ENCODE data around the gene PACRG.

The PACRG gene

GRCh38 chr6:163340201-163340887 is 612.6 kb downstream of the PACRG start:
- no peaks in the 10 kb centered on the region for H3K36me3 ChIP-seq (ENCODE audit: control insufficient read depth, insufficient read depth, low read length)
- no peaks in the 10 kb centered on the region for H3K9me3 ChIP-seq (ENCODE audit: control insufficient read depth, insufficient read depth, low read depth, low read length)
- H3K4me3 ChIP-seq (ENCODE audit: low read depth, low read length) = no peak overlapping the region
- no peak overlapping the region for H3K27ac ChIP-seq (ENCODE audit: low read depth, low read length)
- no peak overlapping the region for H3K9ac ChIP-seq (ENCODE audit: low read length)
- peaks cover 29% of the 10 kb centered on the region for H3K4me1 ChIP-seq (ENCODE audit: control insufficient read depth, insufficient read depth, low read length)
- H3K27me3 ChIP-seq (ENCODE audit: control insufficient read depth, insufficient read depth, low read length) = no peaks in the 10 kb centered on the region

DNA sequence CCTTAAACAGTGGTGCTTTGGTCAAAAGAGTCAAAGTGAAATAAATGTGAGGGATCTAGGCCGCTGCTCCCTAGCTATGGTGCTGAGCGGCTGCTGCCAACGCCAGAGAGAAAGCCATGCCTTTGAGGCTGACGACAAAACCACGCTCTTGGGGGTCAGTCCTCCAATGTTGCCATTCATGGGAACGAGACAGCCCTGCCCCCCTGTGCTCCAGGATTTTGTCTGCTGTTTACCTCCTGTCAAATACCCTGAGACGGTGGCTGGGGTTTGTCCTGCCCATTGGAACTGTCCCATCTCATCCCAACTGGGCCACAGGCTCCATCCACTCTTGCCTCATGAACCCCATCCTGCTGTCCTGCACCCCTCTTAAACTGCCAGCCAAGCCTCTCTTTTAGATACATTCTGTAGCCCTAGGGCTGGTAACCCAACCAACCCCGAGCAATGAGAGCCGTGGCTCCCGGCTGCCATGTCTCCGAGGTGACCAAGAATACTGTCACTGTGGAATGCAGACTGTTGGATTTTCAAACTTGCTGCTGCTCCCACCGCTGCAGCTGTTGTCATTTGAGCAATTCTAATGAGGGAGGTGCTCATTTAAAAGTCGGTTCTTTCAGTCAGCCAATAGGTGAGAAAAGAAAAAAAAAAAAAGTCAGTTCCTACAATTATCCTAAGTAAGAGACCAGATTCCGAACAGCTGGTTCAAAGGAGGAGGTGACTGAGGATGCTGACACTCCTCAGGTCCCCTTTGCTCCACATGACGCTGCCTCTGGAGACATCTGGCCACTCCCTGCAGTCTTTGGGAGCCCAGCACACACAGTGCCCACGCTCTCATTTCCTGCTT is 613.7 kb downstream of the PACRG start:
- Histone ChIP-seq H3K4me1 (ENCODE audit: control insufficient read depth, insufficient read depth, low read length) (peaks cover 20% of the 10 kb centered on the region), H3K36me3 (ENCODE audit: control insufficient read depth, insufficient read depth, low read length) (no peaks in the 10 kb centered on the region), H3K9ac (ENCODE audit: low read length) (no peak overlapping the region), H3K27ac (ENCODE audit: low read depth, low read length) (no peak overlapping the region), H3K9me3 (ENCODE audit: control insufficient read depth, insufficient read depth, low read depth, low read length) (no peaks in the 10 kb centered on the region), H3K27me3 (ENCODE audit: control insufficient read depth, insufficient read depth, low read length) (no peaks in the 10 kb centered on the region), H3K4me3 (ENCODE audit: low read depth, low read length) (no peak overlapping the region)

- Histone ChIP-seq H3K27ac (ENCODE audit: low read depth, low read length) (no peak overlapping the region), H3K4me1 (ENCODE audit: control insufficient read depth, insufficient read depth, low read length) (peaks cover 25% of the 10 kb centered on the region), H3K9ac (ENCODE audit: low read length) (no peak overlapping the region), H3K4me3 (ENCODE audit: low read depth, low read length) (no peak overlapping the region), H3K9me3 (ENCODE audit: control insufficient read depth, insufficient read depth, low read depth, low read length) (no peaks in the 10 kb centered on the region), H3K36me3 (ENCODE audit: control insufficient read depth, insufficient read depth, low read length) (no peaks in the 10 kb centered on the region), H3K27me3 (ENCODE audit: control insufficient read depth, insufficient read depth, low read length) (no peaks in the 10 kb centered on the region)
These were observed 615.1 kb downstream of the PACRG start for GRCh38 chr6:163342571-163343539.

GRCh38 chr6:163343609-163344008 is 615.8 kb downstream of the PACRG start:
- Histone ChIP-seq H3K9me3 (ENCODE audit: control insufficient read depth, insufficient read depth, low read depth, low read length) (no peaks in the 10 kb centered on the region), H3K27me3 (ENCODE audit: control insufficient read depth, insufficient read depth, low read length) (no peaks in the 10 kb centered on the region), H3K4me1 (ENCODE audit: control insufficient read depth, insufficient read depth, low read length) (peaks cover 22% of the 10 kb centered on the region), H3K36me3 (ENCODE audit: control insufficient read depth, insufficient read depth, low read length) (no peaks in the 10 kb centered on the region), H3K9ac (ENCODE audit: low read length) (no peak overlapping the region), H3K4me3 (ENCODE audit: low read depth, low read length) (no peak overlapping the region), H3K27ac (ENCODE audit: low read depth, low read length) (no peak overlapping the region)

DNA sequence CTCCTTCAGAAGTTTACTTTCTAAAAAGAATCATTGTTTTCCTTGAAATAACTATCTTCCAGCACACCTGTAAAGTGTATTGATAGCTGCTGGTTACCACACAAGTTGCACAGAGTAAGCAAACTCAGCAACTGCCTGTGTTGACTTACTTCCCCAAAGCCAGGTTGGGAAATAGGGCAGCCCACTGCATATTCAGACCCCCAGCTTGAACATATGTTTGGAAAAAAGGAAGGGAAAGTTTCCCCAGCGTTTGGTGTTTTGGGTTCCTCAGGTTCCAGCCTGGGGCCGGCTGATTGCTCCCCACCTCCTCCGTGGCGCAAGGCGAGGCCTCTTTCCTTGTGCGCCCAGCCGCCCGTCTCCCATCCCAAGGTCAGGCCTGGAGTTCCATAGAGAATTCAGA is 616.6 kb downstream of the PACRG start:
- no peaks in the 10 kb centered on the region for H3K36me3 ChIP-seq (ENCODE audit: control insufficient read depth, insufficient read depth, low read length)
- H3K27ac ChIP-seq (ENCODE audit: low read depth, low read length) = no peak overlapping the region
- peaks cover 14% of the 10 kb centered on the region; the same call in 1 of the 2 replicates for H3K4me1 ChIP-seq (ENCODE audit: control insufficient read depth, insufficient read depth, low read length)
- H3K9me3 ChIP-seq (ENCODE audit: control insufficient read depth, insufficient read depth, low read depth, low read length) = no peaks in the 10 kb centered on the region
- H3K9ac ChIP-seq (ENCODE audit: low read length) = no peak overlapping the region
- no peak overlapping the region for H3K4me3 ChIP-seq (ENCODE audit: low read depth, low read length)
- no peaks in the 10 kb centered on the region for H3K27me3 ChIP-seq (ENCODE audit: control insufficient read depth, insufficient read depth, low read length)

GRCh38 chr6:163345931-163346330 is 618.2 kb downstream of the PACRG start:
- Histone ChIP-seq H3K36me3 (ENCODE audit: control insufficient read depth, insufficient read depth, low read length) (no peaks in the 10 kb centered on the region), H3K4me1 (ENCODE audit: control insufficient read depth, insufficient read depth, low read length) (peaks cover 13% of the 10 kb centered on the region; the same call in 1 of the 2 replicates), H3K27me3 (ENCODE audit: control insufficient read depth, insufficient read depth, low read length) (no peaks in the 10 kb centered on the region)

DNA sequence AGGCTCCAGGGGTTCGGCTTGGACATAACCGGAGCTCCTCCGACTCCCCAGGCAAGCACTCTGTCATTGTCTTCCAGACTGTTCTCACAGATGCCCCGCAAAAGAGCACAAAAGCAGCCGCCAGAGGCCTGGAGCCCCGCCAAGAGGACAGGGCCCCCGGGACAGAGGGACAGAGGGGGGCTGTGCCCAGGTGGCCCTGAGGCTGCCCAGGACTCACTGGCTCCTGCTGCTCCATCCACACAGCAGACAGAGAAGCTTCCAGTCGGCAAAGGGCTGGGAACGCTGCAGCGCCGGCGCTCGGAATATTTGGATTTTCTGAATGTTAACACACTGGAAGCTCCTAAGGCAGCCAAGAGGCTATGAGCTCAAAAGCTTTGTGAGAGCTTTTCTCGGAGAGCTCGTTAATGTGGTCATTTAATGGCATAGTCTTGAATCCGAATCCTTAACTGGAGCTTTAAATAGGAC is 618.8 kb downstream of the PACRG start:
- Histone ChIP-seq H3K27me3 (ENCODE audit: control insufficient read depth, insufficient read depth, low read length) (no peaks in the 10 kb centered on the region), H3K4me3 (ENCODE audit: low read depth, low read length) (no peak overlapping the region), H3K9me3 (ENCODE audit: control insufficient read depth, insufficient read depth, low read depth, low read length) (no peaks in the 10 kb centered on the region), H3K36me3 (ENCODE audit: control insufficient read depth, insufficient read depth, low read length) (no peaks in the 10 kb centered on the region), H3K4me1 (ENCODE audit: control insufficient read depth, insufficient read depth, low read length) (peaks cover 9% of the 10 kb centered on the region; the same call in 1 of the 2 replicates), H3K9ac (ENCODE audit: low read length) (no peak overlapping the region), H3K27ac (ENCODE audit: low read depth, low read length) (no peak overlapping the region)

More at GRCh38 chr6:163345931-163346330, 618.2 kb downstream of the PACRG start:
- H3K4me3 ChIP-seq (ENCODE audit: low read depth, low read length) = no peak overlapping the region
- no peak overlapping the region for H3K9ac ChIP-seq (ENCODE audit: low read length)
- H3K9me3 ChIP-seq (ENCODE audit: control insufficient read depth, insufficient read depth, low read depth, low read length) = no peaks in the 10 kb centered on the region
- H3K27ac ChIP-seq (ENCODE audit: low read depth, low read length) = no peak overlapping the region

- Histone ChIP-seq H3K9ac (ENCODE audit: low read length) (no peak overlapping the region), H3K4me3 (ENCODE audit: low read depth, low read length) (no peak overlapping the region), H3K9me3 (ENCODE audit: control insufficient read depth, insufficient read depth, low read depth, low read length) (no peaks in the 10 kb centered on the region), H3K36me3 (ENCODE audit: control insufficient read depth, insufficient read depth, low read length) (no peaks in the 10 kb centered on the region), H3K27ac (ENCODE audit: low read depth, low read length) (no peak overlapping the region), H3K27me3 (ENCODE audit: control insufficient read depth, insufficient read depth, low read length) (no peaks in the 10 kb centered on the region), H3K4me1 (ENCODE audit: control insufficient read depth, insufficient read depth, low read length) (peaks cover 5% of the 10 kb centered on the region; the same call in 1 of the 2 replicates)
These were observed 619.3 kb downstream of the PACRG start for GRCh38 chr6:163347021-163347446.

DNA sequence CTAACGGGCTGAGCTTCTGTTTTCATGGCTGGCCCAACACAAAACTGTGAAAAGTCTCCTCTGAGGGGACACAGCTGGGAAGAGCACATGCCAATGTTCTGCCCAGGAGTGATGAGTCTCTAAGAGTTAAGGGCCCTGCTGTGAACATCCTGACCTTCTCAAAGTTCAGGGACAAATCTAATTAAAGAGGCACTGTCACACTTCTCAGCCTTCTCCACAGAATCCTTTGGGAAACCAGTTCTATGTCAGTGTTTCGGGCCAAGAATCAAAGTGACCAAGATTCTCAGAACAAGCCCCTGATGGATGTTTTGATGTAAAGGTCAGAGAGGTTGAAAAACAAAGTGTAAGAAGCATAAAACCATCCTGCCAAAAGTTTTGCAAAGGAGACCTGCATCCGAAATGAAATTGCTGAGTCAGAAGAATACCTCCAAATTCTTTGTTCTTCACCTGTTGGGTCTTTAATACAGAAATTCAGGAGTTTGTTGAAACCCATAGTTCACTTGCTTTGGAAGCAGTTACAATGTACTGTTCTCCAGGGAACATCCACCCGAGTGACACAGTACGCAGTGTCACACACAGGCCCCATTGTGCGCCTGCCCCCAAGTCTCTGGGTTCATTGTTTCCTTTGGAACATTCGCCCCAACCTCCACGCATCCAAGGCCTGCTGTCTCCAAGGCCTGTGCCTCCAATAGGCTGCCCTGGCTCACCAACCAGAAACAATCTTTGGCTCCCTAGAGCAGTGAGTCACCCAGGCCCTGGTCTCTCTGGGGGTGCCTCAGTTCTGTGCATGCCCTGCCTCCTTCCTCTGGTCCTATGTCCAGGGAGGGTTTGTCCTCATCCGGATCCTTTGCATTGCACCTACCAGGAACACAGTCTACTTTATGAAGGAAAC is 621.3 kb downstream of the PACRG start:
- peaks cover 5% of the 10 kb centered on the region; the same call in 1 of the 2 replicates for H3K4me1 ChIP-seq (ENCODE audit: control insufficient read depth, insufficient read depth, low read length)
- no peaks in the 10 kb centered on the region for H3K36me3 ChIP-seq (ENCODE audit: control insufficient read depth, insufficient read depth, low read length)
- H3K9me3 ChIP-seq (ENCODE audit: control insufficient read depth, insufficient read depth, low read depth, low read length) = no peaks in the 10 kb centered on the region
- H3K9ac ChIP-seq (ENCODE audit: low read length) = no peak overlapping the region
- no peaks in the 10 kb centered on the region for H3K27me3 ChIP-seq (ENCODE audit: control insufficient read depth, insufficient read depth, low read length)
- H3K4me3 ChIP-seq (ENCODE audit: low read depth, low read length) = no peak overlapping the region
- no peak overlapping the region for H3K27ac ChIP-seq (ENCODE audit: low read depth, low read length)

DNA sequence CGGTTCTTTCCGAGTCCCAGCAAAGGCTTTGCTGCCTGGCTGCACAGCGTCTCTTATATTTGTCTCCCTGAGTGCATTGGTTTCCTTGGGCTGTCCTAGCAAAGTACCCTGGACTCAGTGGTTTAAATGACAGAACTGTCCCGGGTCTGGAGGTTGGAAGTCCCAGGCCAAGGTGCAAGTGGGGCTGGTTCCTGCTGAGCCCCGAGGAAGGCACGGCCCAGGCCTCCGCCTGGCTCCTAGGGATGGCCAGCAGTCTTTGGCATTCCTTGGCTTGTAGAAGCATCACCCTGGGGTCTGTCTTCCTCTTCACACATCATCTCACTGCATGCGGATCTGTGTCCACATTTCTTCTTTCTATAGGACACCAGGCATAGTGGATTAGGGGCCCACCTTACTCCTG is 621.9 kb downstream of the PACRG start:
- Histone ChIP-seq H3K9me3 (ENCODE audit: control insufficient read depth, insufficient read depth, low read depth, low read length) (no peaks in the 10 kb centered on the region), H3K27me3 (ENCODE audit: control insufficient read depth, insufficient read depth, low read length) (no peaks in the 10 kb centered on the region), H3K4me1 (ENCODE audit: control insufficient read depth, insufficient read depth, low read length) (peaks cover 5% of the 10 kb centered on the region; the same call in 1 of the 2 replicates), H3K27ac (ENCODE audit: low read depth, low read length) (no peak overlapping the region), H3K4me3 (ENCODE audit: low read depth, low read length) (no peak overlapping the region), H3K36me3 (ENCODE audit: control insufficient read depth, insufficient read depth, low read length) (no peaks in the 10 kb centered on the region), H3K9ac (ENCODE audit: low read length) (no peak overlapping the region)

All from HUES6 (cell line).